Keratinocyte (primary cell): ENCODE measurements around the gene EIF2B2. TPM values are rescaled to one million over a fixed set of nuclear protein-coding genes. Genes with fewer than 3 reads are reported as not detected.

Experiments
- DNase-seq: peaks from one replicate; pipeline ENCODE4 v3.0.0-alpha.2; 2011; ENCODE audit warnings: low read depth, missing footprints, low spot score
- FAIRE-seq: peaks from 2 replicates; lab custom pipeline; 2011; peaks lifted over from hg19 to GRCh38; lab: Jason Lieb, UNC
- H2AFZ ChIP-seq: 2 replicates; pipeline ENCODE4 v1.6.0; 2012; ENCODE audit warnings: low read length, control low read depth, inconsistent platforms; ENCODE audit not compliant: control insufficient read depth
- H3K27ac ChIP-seq: 2 replicates; pipeline ENCODE4 v1.5.1; 2011; ENCODE audit warnings: low read length; ENCODE audit not compliant: control insufficient read depth, insufficient read depth
- H3K27me3 ChIP-seq: 3 replicates; pipeline ENCODE4 v1.6.0; 2011; ENCODE audit warnings: low read length; ENCODE audit not compliant: control insufficient read depth, insufficient read depth; ENCODE audit errors: extremely low read depth
- H3K36me3 ChIP-seq, 2 experiments: 2 replicates in 1 of 2; 3 replicates in 1 of 2; pipeline ENCODE4 v1.5.1; 2011; ENCODE audit warnings: low read length in 2 of 2, mild to moderate bottlenecking in 1 of 2; ENCODE audit not compliant: control insufficient read depth in 2 of 2, insufficient read depth in 2 of 2; ENCODE audit errors: extremely low read depth in 1 of 2
- H3K4me1 ChIP-seq: 3 replicates; pipeline ENCODE4 v1.5.1; 2011; ENCODE audit warnings: low read length; ENCODE audit not compliant: control insufficient read depth, insufficient read depth; ENCODE audit errors: extremely low read depth
- H3K4me2 ChIP-seq: 3 replicates; pipeline ENCODE4 v1.6.0; 2011; ENCODE audit warnings: low read depth, low read length; ENCODE audit not compliant: control insufficient read depth, insufficient read depth; ENCODE audit errors: extremely low read depth
- H3K4me3 ChIP-seq, 3 experiments: fragments of 200-600 bp in 1 of 3; sonication (generic) in 1 of 3; 2 replicates in 2 of 3; 3 replicates in 1 of 3; pipeline ENCODE4 v1.5.1; 2011 to 2016; ENCODE audit warnings: low read length in 3 of 3, mild to moderate bottlenecking in 3 of 3, control low read depth in 2 of 3, inconsistent platforms in 1 of 3, low read depth in 1 of 3, mixed read lengths in 1 of 3, mixed run types in 1 of 3, moderate library complexity in 1 of 3; ENCODE audit not compliant: control insufficient read depth in 2 of 3, insufficient read depth in 2 of 3; ENCODE audit errors: extremely low read depth in 1 of 3
- H3K79me2 ChIP-seq: 2 replicates; pipeline ENCODE4 v1.6.0; 2012; ENCODE audit warnings: low read length; ENCODE audit not compliant: control insufficient read depth, insufficient read depth
- H3K9ac ChIP-seq: 3 replicates; pipeline ENCODE4 v1.6.0; 2011; ENCODE audit warnings: low read length; ENCODE audit not compliant: control insufficient read depth, insufficient read depth; ENCODE audit errors: extremely low read depth
- H3K9me1 ChIP-seq: 3 replicates; pipeline ENCODE4 v1.6.0; 2011; ENCODE audit warnings: low read length; ENCODE audit not compliant: control insufficient read depth, insufficient read depth; ENCODE audit errors: extremely low read depth
- H3K9me3 ChIP-seq: 2 replicates; pipeline ENCODE4 v1.5.1; 2012; ENCODE audit warnings: low read depth, low read length; ENCODE audit not compliant: control insufficient read depth
- H4K20me1 ChIP-seq: 3 replicates; pipeline ENCODE4 v1.6.0; 2011; ENCODE audit warnings: low read length; ENCODE audit not compliant: control insufficient read depth, insufficient read depth; ENCODE audit errors: extremely low read depth
- EZH2 ChIP-seq: IDR thresholded peaks from one replicate; pipeline ENCODE4 v1.6.1; 2012; ENCODE audit warnings: inconsistent platforms, mild to moderate bottlenecking, low read length, moderate library complexity
- dilution Hi-C: fragments of 300-500 bp; cut with MboI; formaldehyde crosslinking; loops from one replicate; pipeline ENCODE4 v1.7.0; 2020; ENCODE audit warnings: low sequenced_read_pairs; ENCODE audit not compliant: extremely low pct_ligation_motif_present
- polyA plus RNA-seq, 5 experiments: library from polyadenylated mRNA; depleted of rRNA in 3 of 5; stranded (reverse) in 3 of 5; stranded (forward) in 1 of 5; unstranded in 1 of 5; fragments of >200 nt; gene quantifications; 1 replicate in 1 of 5; 2 replicates in 3 of 5; 3 replicates in 1 of 5; pipeline versions ENCODE4 v1.2.1 to v1.2.3, GENCODE V29; 2011 to 2012; ENCODE audit warnings: missing spikeins in 2 of 5, low read depth in 1 of 5, low replicate concordance in 1 of 5
- TF ChIP-seq, protein P1 (sequence below), 3 experiments: IDR thresholded peaks in 1 of 3; conservative IDR thresholded peaks in 1 of 3; optimal IDR thresholded peaks in 1 of 3; 2 replicates in 2 of 3; 3 replicates in 1 of 3; pipeline versions ENCODE3 to v1.5.1; 2011; ENCODE audit warnings: low read length in 3 of 3, mild to moderate bottlenecking in 3 of 3, moderate library complexity in 2 of 3, control low read depth in 1 of 3, inconsistent platforms in 1 of 3; ENCODE audit not compliant: insufficient read depth in 2 of 3; ENCODE audit errors: extremely low read depth in 1 of 3

The EIF2B2 gene
- polyA plus RNA-seq, 1 donor (not counting 4 experiments of a cell fraction or from before 2014, with no cell fraction given), result 113 TPM

- dilution Hi-C loops, result no loop called here
- no peak overlapping the region for H3K9ac ChIP-seq
- H3K4me3 ChIP-seq, result no peak overlapping the region
- peaks cover 3% of the 10 kb centered on the region for H3K79me2 ChIP-seq
- DNase-seq (no peak), FAIRE-seq (no peak)
- no peaks in the 10 kb centered on the region for H4K20me1 ChIP-seq
- H3K27ac ChIP-seq, result no peak overlapping the region
- no peaks in the 10 kb centered on the region for H3K9me1 ChIP-seq
- TF ChIP-seq, protein P1, sequence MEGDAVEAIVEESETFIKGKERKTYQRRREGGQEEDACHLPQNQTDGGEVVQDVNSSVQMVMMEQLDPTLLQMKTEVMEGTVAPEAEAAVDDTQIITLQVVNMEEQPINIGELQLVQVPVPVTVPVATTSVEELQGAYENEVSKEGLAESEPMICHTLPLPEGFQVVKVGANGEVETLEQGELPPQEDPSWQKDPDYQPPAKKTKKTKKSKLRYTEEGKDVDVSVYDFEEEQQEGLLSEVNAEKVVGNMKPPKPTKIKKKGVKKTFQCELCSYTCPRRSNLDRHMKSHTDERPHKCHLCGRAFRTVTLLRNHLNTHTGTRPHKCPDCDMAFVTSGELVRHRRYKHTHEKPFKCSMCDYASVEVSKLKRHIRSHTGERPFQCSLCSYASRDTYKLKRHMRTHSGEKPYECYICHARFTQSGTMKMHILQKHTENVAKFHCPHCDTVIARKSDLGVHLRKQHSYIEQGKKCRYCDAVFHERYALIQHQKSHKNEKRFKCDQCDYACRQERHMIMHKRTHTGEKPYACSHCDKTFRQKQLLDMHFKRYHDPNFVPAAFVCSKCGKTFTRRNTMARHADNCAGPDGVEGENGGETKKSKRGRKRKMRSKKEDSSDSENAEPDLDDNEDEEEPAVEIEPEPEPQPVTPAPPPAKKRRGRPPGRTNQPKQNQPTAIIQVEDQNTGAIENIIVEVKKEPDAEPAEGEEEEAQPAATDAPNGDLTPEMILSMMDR (optimal IDR thresholded peaks at IDR 0.05 in 1 of 3, IDR thresholded peaks at IDR 0.05 in 1 of 3, conservative IDR thresholded peaks at IDR 0.05 in 1 of 3; ENCODE audit: extremely low read depth in 1 of 3, insufficient read depth in 2 of 3, low read length in 3 of 3), result no peak
- TF ChIP-seq EZH2, result no peak
- H3K9me3 ChIP-seq, result no peaks in the 10 kb centered on the region
- H3K4me1 ChIP-seq, result peaks cover 18% of the 10 kb centered on the region
- peaks cover 3 to 8% of the 10 kb centered on the region in 2 experiments for H3K36me3 ChIP-seq
- no peaks in the 10 kb centered on the region for H3K27me3 ChIP-seq
- H2AFZ ChIP-seq, result no peak overlapping the region
- H3K4me2 ChIP-seq, result no peak overlapping the region
Measured at GRCh38 chr14:75048101-75048500, 45.4 kb downstream of the EIF2B2 start.

DNA sequence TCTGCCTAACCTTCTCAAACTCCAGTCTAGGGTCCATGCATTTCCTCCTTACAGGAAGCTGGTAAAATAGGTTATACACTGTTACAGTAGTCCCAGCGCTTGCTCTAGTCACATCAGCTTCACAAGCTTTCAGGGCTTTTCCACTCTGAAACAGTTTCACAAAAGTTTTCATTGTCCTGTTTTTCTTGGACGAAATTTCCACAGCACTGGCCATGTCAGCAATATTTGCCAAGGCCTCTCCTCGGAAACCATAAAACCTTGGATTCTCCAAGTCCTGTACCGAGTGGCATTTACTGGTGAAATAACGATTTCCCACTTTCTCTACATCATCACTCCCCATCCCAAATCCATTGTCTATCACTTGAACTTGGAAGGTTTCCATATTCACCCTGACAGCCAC lies 46.4 kb downstream of the EIF2B2 start:
- H3K4me1 ChIP-seq, result peaks cover 23% of the 10 kb centered on the region
- H2AFZ ChIP-seq, result no peak overlapping the region
- H3K79me2 ChIP-seq, result peaks cover 3% of the 10 kb centered on the region
- H4K20me1 ChIP-seq, result no peaks in the 10 kb centered on the region
- no peak overlapping the region for H3K27ac ChIP-seq
- H3K4me2 ChIP-seq, result no peak overlapping the region
- H3K27me3 ChIP-seq, result no peaks in the 10 kb centered on the region
- H3K36me3 ChIP-seq, result peaks cover 3 to 8% of the 10 kb centered on the region in 2 experiments
- FAIRE-seq (no peak), DNase-seq (no peak)
- no peak overlapping the region for H3K4me3 ChIP-seq
- TF ChIP-seq, protein P1 (optimal IDR thresholded peaks at IDR 0.05 in 1 of 3, IDR thresholded peaks at IDR 0.05 in 1 of 3, conservative IDR thresholded peaks at IDR 0.05 in 1 of 3; ENCODE audit: extremely low read depth in 1 of 3, insufficient read depth in 2 of 3, low read length in 3 of 3), result no peak
- no peak for TF ChIP-seq EZH2
- no peaks in the 10 kb centered on the region for H3K9me1 ChIP-seq
- dilution Hi-C loops, result no loop called here
- H3K9ac ChIP-seq, result no peak overlapping the region
- no peaks in the 10 kb centered on the region for H3K9me3 ChIP-seq
